ENCODE measurements around the gene PER2. TPM values are rescaled to one million over a fixed set of nuclear protein-coding genes. Genes with fewer than 3 reads are reported as not detected.
A peak's percentile ranks its signal among the peaks of the same experiment; 100 is the strongest.

The PER2 gene
- total and polyA plus RNA-seq, 2 of the 13 experiments (the other 11 are each of a cell fraction or from before 2014, with no cell fraction given) = 5.1 to 9.4 TPM

DNA sequence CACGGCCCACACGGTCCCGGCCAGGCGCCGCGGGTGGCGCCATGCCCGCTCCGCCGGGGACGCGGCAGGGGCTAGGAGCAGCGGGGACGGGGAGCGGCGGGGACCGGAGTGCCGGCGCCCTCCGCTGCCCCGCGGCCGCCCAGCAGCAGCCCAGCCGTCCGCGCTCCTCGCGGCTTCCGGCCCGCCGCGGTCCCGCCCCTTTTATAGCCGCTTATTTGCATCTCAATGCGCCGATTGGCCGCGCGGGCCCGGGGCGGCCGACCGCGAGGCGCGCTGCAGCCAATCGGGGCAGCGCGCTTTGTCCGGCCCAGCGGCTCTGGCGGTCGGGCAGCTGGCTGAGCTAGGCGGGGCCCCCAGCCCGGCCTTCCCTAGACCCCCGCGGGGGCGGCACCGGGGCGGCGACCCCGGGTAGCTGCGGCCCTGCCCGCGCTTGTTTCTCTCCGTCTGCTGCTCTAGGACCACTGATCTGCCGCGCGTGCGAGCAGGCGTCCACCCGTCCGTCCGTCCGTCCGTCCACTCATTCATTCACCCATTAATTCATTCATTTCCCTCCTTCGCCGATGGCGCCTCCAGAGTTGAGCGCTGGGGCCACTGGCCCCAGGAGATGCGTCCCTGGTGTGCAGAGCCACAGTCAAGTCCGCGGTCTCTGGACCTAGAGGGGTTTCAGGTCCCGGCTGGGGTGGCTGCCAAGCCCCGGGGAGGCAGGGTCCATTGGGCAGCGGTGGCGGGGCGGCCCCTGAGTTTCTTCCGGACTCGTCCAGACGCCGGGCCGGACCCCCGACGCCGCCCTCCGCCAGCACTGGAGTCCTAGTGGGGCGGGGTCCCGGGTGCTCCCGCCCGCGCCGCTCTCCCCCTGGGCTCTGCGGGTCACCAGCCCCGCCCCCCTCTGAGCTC lies 48.3 kb downstream of the PER2 start, which contains the start of gene HES6 (continued):
- TF ChIP-seq CENPT (CRISPR knock-in tag; IDR thresholded peaks at IDR 0.05; ENCODE audit: low read depth) (peak; percentile 27; the same call in 1 of the 2 replicates), ZNF546 (CRISPR knock-in tag; conservative IDR thresholded peaks at IDR 0.05) (no peak), ZKSCAN8 (CRISPR knock-in tag; IDR thresholded peaks at IDR 0.05; ENCODE audit: borderline replicate concordance) (no peak), ZNF572 (CRISPR knock-in tag; IDR thresholded peaks at IDR 0.05) (no peak), ZSCAN29 (CRISPR knock-in tag; conservative IDR thresholded peaks at IDR 0.05) (no peak), KDM5A (IDR thresholded peaks at IDR 0.05; ENCODE audit: borderline replicate concordance, low read length) (no peak), RBAK (CRISPR knock-in tag; IDR thresholded peaks at IDR 0.05) (no peak), ZBTB8A (CRISPR knock-in tag; IDR thresholded peaks at IDR 0.05; ENCODE audit: borderline replicate concordance, low read depth) (no peak), RORA (CRISPR knock-in tag; IDR thresholded peaks at IDR 0.05) (no peak), ATRX (CRISPR knock-in tag; IDR thresholded peaks at IDR 0.05; ENCODE audit: borderline replicate concordance) (no peak), ISL2 (CRISPR knock-in tag; IDR thresholded peaks at IDR 0.05) (peak; percentile 10; the same call in 1 of the 2 replicates), NR2F6 (IDR thresholded peaks at IDR 0.05) (no peak), NR2F6 (CRISPR knock-in tag; IDR thresholded peaks at IDR 0.05) (no peak), KAT8 (CRISPR knock-in tag; IDR thresholded peaks at IDR 0.05) (peak; percentile 52), SP4 (CRISPR knock-in tag; IDR thresholded peaks at IDR 0.05) (peak; percentile 87)
- TF ChIP-seq, protein P1, sequence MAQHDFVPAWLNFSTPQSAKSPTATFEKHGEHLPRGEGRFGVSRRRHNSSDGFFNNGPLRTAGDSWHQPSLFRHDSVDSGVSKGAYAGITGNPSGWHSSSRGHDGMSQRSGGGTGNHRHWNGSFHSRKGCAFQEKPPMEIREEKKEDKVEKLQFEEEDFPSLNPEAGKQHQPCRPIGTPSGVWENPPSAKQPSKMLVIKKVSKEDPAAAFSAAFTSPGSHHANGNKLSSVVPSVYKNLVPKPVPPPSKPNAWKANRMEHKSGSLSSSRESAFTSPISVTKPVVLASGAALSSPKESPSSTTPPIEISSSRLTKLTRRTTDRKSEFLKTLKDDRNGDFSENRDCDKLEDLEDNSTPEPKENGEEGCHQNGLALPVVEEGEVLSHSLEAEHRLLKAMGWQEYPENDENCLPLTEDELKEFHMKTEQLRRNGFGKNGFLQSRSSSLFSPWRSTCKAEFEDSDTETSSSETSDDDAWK (CRISPR knock-in tag; IDR thresholded peaks at IDR 0.05) = no peak
- TF ChIP-seq, protein P2, sequence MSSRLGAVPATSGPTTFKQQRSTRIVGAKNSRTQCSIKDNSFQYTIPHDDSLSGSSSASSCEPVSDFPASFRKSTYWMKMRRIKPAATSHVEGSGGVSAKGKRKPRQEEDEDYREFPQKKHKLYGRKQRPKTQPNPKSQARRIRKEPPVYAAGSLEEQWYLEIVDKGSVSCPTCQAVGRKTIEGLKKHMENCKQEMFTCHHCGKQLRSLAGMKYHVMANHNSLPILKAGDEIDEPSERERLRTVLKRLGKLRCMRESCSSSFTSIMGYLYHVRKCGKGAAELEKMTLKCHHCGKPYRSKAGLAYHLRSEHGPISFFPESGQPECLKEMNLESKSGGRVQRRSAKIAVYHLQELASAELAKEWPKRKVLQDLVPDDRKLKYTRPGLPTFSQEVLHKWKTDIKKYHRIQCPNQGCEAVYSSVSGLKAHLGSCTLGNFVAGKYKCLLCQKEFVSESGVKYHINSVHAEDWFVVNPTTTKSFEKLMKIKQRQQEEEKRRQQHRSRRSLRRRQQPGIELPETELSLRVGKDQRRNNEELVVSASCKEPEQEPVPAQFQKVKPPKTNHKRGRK (CRISPR knock-in tag; IDR thresholded peaks at IDR 0.05) = no peak
- TF ChIP-seq, protein P3, sequence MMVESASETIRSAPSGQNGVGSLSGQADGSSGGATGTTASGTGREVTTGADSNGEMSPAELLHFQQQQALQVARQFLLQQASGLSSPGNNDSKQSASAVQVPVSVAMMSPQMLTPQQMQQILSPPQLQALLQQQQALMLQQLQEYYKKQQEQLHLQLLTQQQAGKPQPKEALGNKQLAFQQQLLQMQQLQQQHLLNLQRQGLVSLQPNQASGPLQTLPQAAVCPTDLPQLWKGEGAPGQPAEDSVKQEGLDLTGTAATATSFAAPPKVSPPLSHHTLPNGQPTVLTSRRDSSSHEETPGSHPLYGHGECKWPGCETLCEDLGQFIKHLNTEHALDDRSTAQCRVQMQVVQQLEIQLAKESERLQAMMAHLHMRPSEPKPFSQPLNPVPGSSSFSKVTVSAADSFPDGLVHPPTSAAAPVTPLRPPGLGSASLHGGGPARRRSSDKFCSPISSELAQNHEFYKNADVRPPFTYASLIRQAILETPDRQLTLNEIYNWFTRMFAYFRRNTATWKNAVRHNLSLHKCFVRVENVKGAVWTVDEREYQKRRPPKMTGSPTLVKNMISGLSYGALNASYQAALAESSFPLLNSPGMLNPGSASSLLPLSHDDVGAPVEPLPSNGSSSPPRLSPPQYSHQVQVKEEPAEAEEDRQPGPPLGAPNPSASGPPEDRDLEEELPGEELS (CRISPR knock-in tag; IDR thresholded peaks at IDR 0.05) = peak; percentile 13; the same call in 1 of the 2 replicates
- TF ChIP-seq, protein P4, sequence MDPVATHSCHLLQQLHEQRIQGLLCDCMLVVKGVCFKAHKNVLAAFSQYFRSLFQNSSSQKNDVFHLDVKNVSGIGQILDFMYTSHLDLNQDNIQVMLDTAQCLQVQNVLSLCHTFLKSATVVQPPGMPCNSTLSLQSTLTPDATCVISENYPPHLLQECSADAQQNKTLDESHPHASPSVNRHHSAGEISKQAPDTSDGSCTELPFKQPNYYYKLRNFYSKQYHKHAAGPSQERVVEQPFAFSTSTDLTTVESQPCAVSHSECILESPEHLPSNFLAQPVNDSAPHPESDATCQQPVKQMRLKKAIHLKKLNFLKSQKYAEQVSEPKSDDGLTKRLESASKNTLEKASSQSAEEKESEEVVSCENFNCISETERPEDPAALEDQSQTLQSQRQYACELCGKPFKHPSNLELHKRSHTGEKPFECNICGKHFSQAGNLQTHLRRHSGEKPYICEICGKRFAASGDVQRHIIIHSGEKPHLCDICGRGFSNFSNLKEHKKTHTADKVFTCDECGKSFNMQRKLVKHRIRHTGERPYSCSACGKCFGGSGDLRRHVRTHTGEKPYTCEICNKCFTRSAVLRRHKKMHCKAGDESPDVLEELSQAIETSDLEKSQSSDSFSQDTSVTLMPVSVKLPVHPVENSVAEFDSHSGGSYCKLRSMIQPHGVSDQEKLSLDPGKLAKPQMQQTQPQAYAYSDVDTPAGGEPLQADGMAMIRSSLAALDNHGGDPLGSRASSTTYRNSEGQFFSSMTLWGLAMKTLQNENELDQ (CRISPR knock-in tag; IDR thresholded peaks at IDR 0.05; ENCODE audit: borderline replicate concordance) = no peak
- TF ChIP-seq, protein P5, sequence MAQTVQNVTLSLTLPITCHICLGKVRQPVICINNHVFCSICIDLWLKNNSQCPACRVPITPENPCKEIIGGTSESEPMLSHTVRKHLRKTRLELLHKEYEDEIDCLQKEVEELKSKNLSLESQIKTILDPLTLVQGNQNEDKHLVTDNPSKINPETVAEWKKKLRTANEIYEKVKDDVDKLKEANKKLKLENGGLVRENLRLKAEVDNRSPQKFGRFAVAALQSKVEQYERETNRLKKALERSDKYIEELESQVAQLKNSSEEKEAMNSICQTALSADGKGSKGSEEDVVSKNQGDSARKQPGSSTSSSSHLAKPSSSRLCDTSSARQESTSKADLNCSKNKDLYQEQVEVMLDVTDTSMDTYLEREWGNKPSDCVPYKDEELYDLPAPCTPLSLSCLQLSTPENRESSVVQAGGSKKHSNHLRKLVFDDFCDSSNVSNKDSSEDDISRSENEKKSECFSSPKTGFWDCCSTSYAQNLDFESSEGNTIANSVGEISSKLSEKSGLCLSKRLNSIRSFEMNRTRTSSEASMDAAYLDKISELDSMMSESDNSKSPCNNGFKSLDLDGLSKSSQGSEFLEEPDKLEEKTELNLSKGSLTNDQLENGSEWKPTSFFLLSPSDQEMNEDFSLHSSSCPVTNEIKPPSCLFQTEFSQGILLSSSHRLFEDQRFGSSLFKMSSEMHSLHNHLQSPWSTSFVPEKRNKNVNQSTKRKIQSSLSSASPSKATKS (CRISPR knock-in tag; IDR thresholded peaks at IDR 0.05) = no peak
